GM12878 (cell line): ENCODE measurements around the gene RHBDD3. TPM values are rescaled to one million over a fixed set of nuclear protein-coding genes. Genes with fewer than 3 reads are reported as not detected.

Experiments
- ATAC-seq: fragments of 200-7000 bp; cut with Tn5 transposase; 3 replicates; pipeline ENCODE4 v1.9.1; 2020; ENCODE audit warnings: mild to moderate bottlenecking, moderate library complexity
- BruUV-seq: library from RNA; stranded (reverse); fragments of 400-500 nt; replicated peaks from 2 replicates; lab custom pipeline; 2021; lab: Mats Ljungman, UMichigan
- CTCF ChIA-PET: fragments of 300-600 bp; sonication (Branson Sonifier 250); formaldehyde crosslinking; extraction: SDS; loops from one replicate; lab custom pipeline; 2021; ENCODE audit warnings: inconsistent platforms; lab: Yijun Ruan, JAX
- POLR2A ChIA-PET: fragments of 350-600 bp; formaldehyde crosslinking; extraction: SDS; loops from one replicate; lab custom pipeline; 2021; ENCODE audit warnings: inconsistent platforms; lab: Charles Lee
- RAD21 ChIA-PET: fragments of 300-600 bp; sonication (Branson Sonifier 250); formaldehyde crosslinking; loops from one replicate; lab custom pipeline; 2023; ENCODE audit warnings: antibody characterized with exemption; ENCODE audit not compliant: unreplicated experiment; lab: Charles Lee
- SMC1A ChIA-PET: fragments of 300-600 bp; sonication (Branson Sonifier 250); formaldehyde crosslinking; loops from one replicate; lab custom pipeline; 2023; ENCODE audit not compliant: unreplicated experiment, uncharacterized antibody; lab: Charles Lee
- DNase-seq: peaks from one replicate; pipeline ENCODE4 v3.0.0-alpha.2; 2011; ENCODE audit warnings: low read depth, low spot score
- FAIRE-seq: peaks from 3 replicates; lab custom pipeline; 2011; peaks lifted over from hg19 to GRCh38; lab: Jason Lieb, UNC
- H2AFZ ChIP-seq: 2 replicates; pipeline ENCODE4 v1.6.0; 2011; ENCODE audit warnings: low read depth, low read length, control low read depth; ENCODE audit not compliant: control insufficient read depth
- H3K27ac ChIP-seq: 2 replicates; pipeline ENCODE4 v1.5.1; 2011; ENCODE audit warnings: control low read depth; ENCODE audit not compliant: control insufficient read depth, insufficient read depth
- H3K27me3 ChIP-seq, 2 experiments: replicated peaks in 1 of 2; 2 replicates each; pipeline versions ENCODE4 v1.6.0 to v1.6.1; 2011; ENCODE audit warnings: low read length in 1 of 2; ENCODE audit not compliant: control insufficient read depth in 2 of 2, insufficient read depth in 2 of 2
- H3K36me3 ChIP-seq, 2 experiments: 2 replicates each; pipeline ENCODE4 v1.5.1; 2011; ENCODE audit warnings: low read length in 1 of 2; ENCODE audit not compliant: control insufficient read depth in 2 of 2, insufficient read depth in 2 of 2
- H3K4me1 ChIP-seq: 2 replicates; pipeline ENCODE4 v1.6.1; 2011; ENCODE audit warnings: mild to moderate bottlenecking, low read length, moderate library complexity, mixed read lengths; ENCODE audit not compliant: control insufficient read depth, insufficient read depth
- H3K4me2 ChIP-seq: 2 replicates; pipeline ENCODE4 v1.6.0; 2011; ENCODE audit warnings: control low read depth; ENCODE audit not compliant: control insufficient read depth, insufficient read depth
- H3K4me3 ChIP-seq: fragments of 200-600 bp; sonication (generic); 2 replicates; pipeline ENCODE4 v1.5.1; 2016
- H3K79me2 ChIP-seq: 2 replicates; pipeline ENCODE4 v1.6.0; 2011; ENCODE audit warnings: low read length; ENCODE audit not compliant: control insufficient read depth, insufficient read depth
- H3K9ac ChIP-seq: 2 replicates; pipeline ENCODE4 v1.8.0; 2011; ENCODE audit warnings: low read length, control low read depth, mixed read lengths; ENCODE audit not compliant: control insufficient read depth, insufficient read depth
- H3K9me3 ChIP-seq: replicated peaks from 3 replicates; pipeline ENCODE4 v1.5.1; 2011; ENCODE audit warnings: mild to moderate bottlenecking, low read length; ENCODE audit not compliant: control insufficient read depth, insufficient read depth
- H4K20me1 ChIP-seq: 2 replicates; pipeline ENCODE4 v1.6.0; 2011; ENCODE audit not compliant: control insufficient read depth, insufficient read depth
- ATF3 ChIP-seq: IDR thresholded peaks from 2 replicates; pipeline ENCODE4 v1.6.1; 2011; ENCODE audit warnings: low read depth, mild to moderate bottlenecking, low read length, moderate library complexity, borderline replicate concordance; ENCODE audit errors: extremely low read depth
- CREB1 ChIP-seq: IDR thresholded peaks from 2 replicates; pipeline ENCODE4 v1.6.1; 2012; ENCODE audit warnings: low read depth, mild to moderate bottlenecking, inconsistent platforms
- HDAC2 ChIP-seq: fragments of 200-600 bp; sonication (generic); IDR thresholded peaks from 2 replicates; pipeline ENCODE4 v1.6.1; 2017
- KLF5 ChIP-seq: fragments of 450-650 bp; IDR thresholded peaks from 2 replicates; pipeline ENCODE4 v1.6.1; 2014; ENCODE audit warnings: mild to moderate bottlenecking; ENCODE audit not compliant: partially characterized antibody
- MEF2A ChIP-seq: IDR thresholded peaks from 2 replicates; pipeline ENCODE4 v1.6.1; 2011; ENCODE audit warnings: low read depth, mild to moderate bottlenecking, low read length, moderate library complexity; ENCODE audit not compliant: insufficient read depth
- MEF2B ChIP-seq: fragments of 450-650 bp; IDR thresholded peaks from 2 replicates; pipeline ENCODE4 v1.6.1; 2018; ENCODE audit warnings: mild to moderate bottlenecking, moderate library complexity; ENCODE audit not compliant: partially characterized antibody, poor library complexity, severe bottlenecking
- MYC ChIP-seq: IDR thresholded peaks from 2 replicates; pipeline ENCODE4 v1.6.1; 2011; ENCODE audit warnings: mild to moderate bottlenecking, low read length, moderate library complexity, inconsistent platforms; ENCODE audit not compliant: insufficient read depth, insufficient replicate concordance, insufficient read length, severe bottlenecking
- NFYA ChIP-seq: IDR thresholded peaks from 2 replicates; pipeline ENCODE4 v1.6.1; 2011; ENCODE audit warnings: low read depth, mild to moderate bottlenecking, low read length, improper control_type of control experiment, borderline replicate concordance
- NR2C2 ChIP-seq: IDR thresholded peaks from 2 replicates; pipeline ENCODE4 v1.6.1; 2011; ENCODE audit warnings: borderline replicate concordance, low read depth; ENCODE audit not compliant: control insufficient read depth, insufficient read length
- PKNOX1 ChIP-seq: fragments of 450-650 bp; IDR thresholded peaks from 2 replicates; pipeline ENCODE4 v1.6.1; 2016; ENCODE audit warnings: mild to moderate bottlenecking
- POU2F2 ChIP-seq: IDR thresholded peaks from 3 replicates; pipeline ENCODE4 v1.6.1; 2011; ENCODE audit warnings: low read depth, mild to moderate bottlenecking, low read length, borderline replicate concordance
- SREBF1 ChIP-seq: IDR thresholded peaks from 2 replicates; pipeline ENCODE4 v1.6.1; 2012; ENCODE audit warnings: mild to moderate bottlenecking, low read length
- STAT3 ChIP-seq: IDR thresholded peaks from 2 replicates; pipeline ENCODE4 v1.6.1; 2011; ENCODE audit warnings: low read depth, low read length, improper control_type of control experiment
- USF2 ChIP-seq: IDR thresholded peaks from 2 replicates; pipeline ENCODE4 v1.6.1; 2011; ENCODE audit warnings: low read depth, low read length, improper control_type of control experiment, borderline replicate concordance
- ZNF274 ChIP-seq: IDR thresholded peaks from one replicate; pipeline ENCODE4 v1.8.0; 2011; ENCODE audit not compliant: insufficient read length, insufficient read depth
- ZZZ3 ChIP-seq: IDR thresholded peaks from 2 replicates; pipeline ENCODE4 v1.6.1; 2011; ENCODE audit warnings: low read depth; ENCODE audit not compliant: control insufficient read depth, insufficient read length
- WGBS: methylation state at CpG from one replicate; pipeline ENCODE4 v1.1.6; 2016; ENCODE audit warnings: low lambda C conversion rate; ENCODE audit not compliant: insufficient replicate concordance, insufficient coverage; ENCODE audit errors: missing lambda C conversion rate; 5-methylcytosine and 5-hydroxymethylcytosine counted together
- in situ Hi-C: fragments of 300-500 bp; cut with MboI; formaldehyde crosslinking; loops from 9 replicates; pipeline ENCODE4 v1.14.3; 2018; ENCODE audit warnings: mixed read lengths
- intact Hi-C: fragments of 100-400 bp; cut with micrococcal nuclease; formaldehyde crosslinking; loops from one replicate; pipeline ENCODE4 v1.14.2; 2022; ENCODE audit not compliant: unreplicated experiment
- polyA plus RNA-seq, 11 experiments: library from polyadenylated mRNA; depleted of rRNA in 4 of 11; unstranded in 6 of 11; stranded (reverse) in 5 of 11; fragments of >200 nt; fragmentation: Nextera tagmentation in 4 of 11; fragmentation: Illumina TruSeq in 1 of 11; extraction: Ambion mirVana in 4 of 11; extraction: Trizol in 1 of 11; gene quantifications; 1 replicate in 1 of 11; 2 replicates in 10 of 11; pipeline versions ENCODE4 v1.2.1 to v1.2.3, GENCODE V29; 2011 to 2016; ENCODE audit warnings: inconsistent platforms in 2 of 11, missing spikeins in 2 of 11, low read depth in 1 of 11
- total RNA-seq, 4 experiments: library from RNA; depleted of rRNA in 3 of 4; stranded (reverse); fragments of >200 nt in 3 of 4; fragmentation: Illumina TruSeq in 1 of 4; extraction: Trizol in 1 of 4; gene quantifications; 2 replicates each; pipeline versions ENCODE4 v1.2.1 to v1.2.3, GENCODE V29; 2013 to 2021
- TF ChIP-seq, protein P1 (sequence below): fragments of 150-350 bp; IDR thresholded peaks from 2 replicates; pipeline ENCODE4 v1.6.1; 2016; ENCODE audit warnings: low read depth, low read length

The RHBDD3 gene
- total and polyA plus RNA-seq, 10 of the 15 experiments (the other 5 are each of a cell fraction or from before 2014, with no cell fraction given): 0.27 to 41.2 (median 20.1) TPM

DNA sequence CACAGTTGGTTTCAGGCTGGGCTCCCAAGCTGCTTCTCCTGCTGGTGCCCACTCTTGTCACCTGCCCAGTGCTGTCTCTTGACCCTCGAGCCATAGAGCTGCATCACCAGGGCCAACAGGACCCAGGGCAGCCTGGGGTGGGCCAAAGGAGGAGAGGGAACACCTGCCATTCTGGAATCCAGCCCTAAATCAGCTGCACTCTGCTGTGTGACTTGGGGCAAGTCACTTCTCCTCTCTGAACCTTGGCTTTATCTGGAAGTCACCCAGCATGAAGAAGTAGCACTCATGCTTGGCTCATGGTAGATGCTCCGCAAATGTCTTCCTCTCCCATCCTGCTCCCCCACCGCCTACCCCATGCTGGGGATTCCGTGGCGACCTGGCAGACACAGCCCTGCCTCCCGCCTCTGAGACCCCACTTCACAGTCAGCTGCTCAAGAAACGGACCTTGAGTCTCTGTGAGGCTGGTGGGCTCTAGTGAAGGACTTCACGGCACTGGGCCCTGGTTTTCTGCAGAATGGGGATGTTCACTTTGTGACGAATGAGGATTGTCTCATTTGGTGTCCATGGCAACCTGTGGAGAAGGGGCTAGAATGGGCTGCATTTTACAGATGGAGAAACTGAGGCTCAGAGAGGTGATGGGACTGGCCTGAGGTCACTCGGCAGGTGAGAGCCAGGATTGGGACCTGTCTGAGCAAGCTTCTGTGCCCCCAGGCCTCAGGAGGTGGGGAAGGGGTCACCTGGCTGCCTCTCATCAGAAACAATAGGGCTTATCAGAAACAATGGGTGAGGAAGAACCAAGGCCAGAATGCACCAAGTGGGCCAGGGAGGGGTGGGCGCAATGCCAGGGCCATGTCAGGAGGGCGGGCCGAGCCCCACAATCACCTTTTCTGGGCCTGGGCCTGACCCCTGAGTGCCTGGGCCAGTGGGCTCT lies 49.7 kb downstream of the RHBDD3 start:
- BruUV-seq: no TSS peak
- 59% methylated on average over 13 of the region's 13 CpGs for WGBS
- RAD21 ChIA-PET: interaction anchor here (1.2 to 1.7 kb wide), 2 partner anchors 12 to 64 kb away, joined by 3 to 6 read pairs; partner anchors contain the start of gene EMID1
- Histone ChIP-seq H3K4me2 (no peak overlapping the region), H3K4me3 (no peak overlapping the region), H3K9ac (no peak overlapping the region), H2AFZ (no peak overlapping the region), H3K9me3 (no peaks in the 10 kb centered on the region), H3K4me1 (peaks cover 6% of the 10 kb centered on the region), H3K27me3 (no peaks in the 10 kb centered on the region), H3K79me2 (no peaks in the 10 kb centered on the region), H3K27ac (no peak overlapping the region), H3K36me3 (peaks cover 0 to 9% of the 10 kb centered on the region in 2 experiments; a peak in 2 of 4 replicates), H4K20me1 (no peaks in the 10 kb centered on the region)
- intact Hi-C loops: no loop called here
- CTCF ChIA-PET: interaction anchor here (1.1 to 1.5 kb wide), 4 partner anchors 11 to 64 kb away, joined by 3 read pairs; no protein-coding TSS in a partner anchor
- SMC1A ChIA-PET: interaction anchor here (0.6 to 2.5 kb wide), 4 partner anchors 11 to 30 kb away, joined by 3 to 8 read pairs (median 4); partner anchors contain the start of gene EMID1
- FAIRE-seq (no peak), ATAC-seq (no peak), DNase-seq (no peak)
- in situ Hi-C loops: no loop called here
- POLR2A ChIA-PET: no interaction called here
- TF ChIP-seq ZNF274 (no peak), MEF2A (no peak), POU2F2 (no peak), STAT3 (no peak), MEF2B (no peak), NFYA (no peak), USF2 (no peak), HDAC2 (no peak), KLF5 (no peak), MYC (no peak), SREBF1 (no peak), NR2C2 (no peak), ZZZ3 (no peak), PKNOX1 (no peak), ATF3 (no peak), CREB1 (no peak)
- TF ChIP-seq, protein P1, sequence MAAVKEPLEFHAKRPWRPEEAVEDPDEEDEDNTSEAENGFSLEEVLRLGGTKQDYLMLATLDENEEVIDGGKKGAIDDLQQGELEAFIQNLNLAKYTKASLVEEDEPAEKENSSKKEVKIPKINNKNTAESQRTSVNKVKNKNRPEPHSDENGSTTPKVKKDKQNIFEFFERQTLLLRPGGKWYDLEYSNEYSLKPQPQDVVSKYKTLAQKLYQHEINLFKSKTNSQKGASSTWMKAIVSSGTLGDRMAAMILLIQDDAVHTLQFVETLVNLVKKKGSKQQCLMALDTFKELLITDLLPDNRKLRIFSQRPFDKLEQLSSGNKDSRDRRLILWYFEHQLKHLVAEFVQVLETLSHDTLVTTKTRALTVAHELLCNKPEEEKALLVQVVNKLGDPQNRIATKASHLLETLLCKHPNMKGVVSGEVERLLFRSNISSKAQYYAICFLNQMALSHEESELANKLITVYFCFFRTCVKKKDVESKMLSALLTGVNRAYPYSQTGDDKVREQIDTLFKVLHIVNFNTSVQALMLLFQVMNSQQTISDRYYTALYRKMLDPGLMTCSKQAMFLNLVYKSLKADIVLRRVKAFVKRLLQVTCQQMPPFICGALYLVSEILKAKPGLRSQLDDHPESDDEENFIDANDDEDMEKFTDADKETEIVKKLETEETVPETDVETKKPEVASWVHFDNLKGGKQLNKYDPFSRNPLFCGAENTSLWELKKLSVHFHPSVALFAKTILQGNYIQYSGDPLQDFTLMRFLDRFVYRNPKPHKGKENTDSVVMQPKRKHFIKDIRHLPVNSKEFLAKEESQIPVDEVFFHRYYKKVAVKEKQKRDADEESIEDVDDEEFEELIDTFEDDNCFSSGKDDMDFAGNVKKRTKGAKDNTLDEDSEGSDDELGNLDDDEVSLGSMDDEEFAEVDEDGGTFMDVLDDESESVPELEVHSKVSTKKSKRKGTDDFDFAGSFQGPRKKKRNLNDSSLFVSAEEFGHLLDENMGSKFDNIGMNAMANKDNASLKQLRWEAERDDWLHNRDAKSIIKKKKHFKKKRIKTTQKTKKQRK: no peak
